Heart left ventricle (tissue), 16 donors: ENCODE measurements around the gene DGKB. TPM values are rescaled to one million over a fixed set of nuclear protein-coding genes. Genes with fewer than 3 reads are reported as not detected.

Source experiments
- ATAC-seq, 4 donors: fragments of 200-7000 bp; cut with Tn5 transposase; one replicate each; pipeline ENCODE4 v1.9.1; 2020 to 2022; ENCODE audit warnings: moderate library complexity in 4 of 4, mild to moderate bottlenecking in 3 of 4, moderate number of reproducible peaks in 1 of 4
- DNase-seq, 5 donors: peaks; one replicate each; pipeline ENCODE4 v3.0.0-alpha.2; 2020
- H3K27ac ChIP-seq, 12 donors: fragments of 200-600 bp; sonication (generic) in 4 of 12; one replicate each; pipeline versions ENCODE4 v1.5.0 to v1.8.0; 2016 to 2022; ENCODE audit warnings: mild to moderate bottlenecking in 2 of 12
- H3K27me3 ChIP-seq, 9 donors: fragments of 200-600 bp; sonication (generic) in 2 of 9; one replicate each; pipeline versions ENCODE4 v1.5.1 to v1.8.0; 2016 to 2022; ENCODE audit warnings: mild to moderate bottlenecking in 3 of 9
- H3K36me3 ChIP-seq, 9 donors: fragments of 200-600 bp; sonication (generic) in 2 of 9; one replicate each; pipeline versions ENCODE4 v1.5.0 to v1.8.0; 2018 to 2022; ENCODE audit warnings: mild to moderate bottlenecking in 2 of 9
- H3K4me1 ChIP-seq, 12 donors: fragments of 200-600 bp; sonication (generic) in 4 of 12; one replicate each; pipeline versions ENCODE4 v1.5.0 to v1.8.0; 2016 to 2022; ENCODE audit warnings: mild to moderate bottlenecking in 3 of 12
- H3K4me3 ChIP-seq, 12 donors: fragments of 200-600 bp; sonication (generic) in 4 of 12; one replicate each; pipeline versions ENCODE4 v1.5.0 to v1.8.0; 2017 to 2022; ENCODE audit warnings: mild to moderate bottlenecking in 9 of 12, moderate library complexity in 4 of 12
- H3K9me3 ChIP-seq, 12 donors: fragments of 200-600 bp; sonication (generic) in 4 of 12; one replicate each; pipeline versions ENCODE4 v1.5.0 to v1.8.0; 2016 to 2022; ENCODE audit warnings: mild to moderate bottlenecking in 1 of 12
- POLR2A ChIP-seq, 2 donors: fragments of 450-650 bp; IDR thresholded peaks; one replicate each; pipeline ENCODE4 v1.6.1; 2017; ENCODE audit warnings: antibody characterized with exemption in 2 of 2, mild to moderate bottlenecking in 2 of 2, moderate library complexity in 2 of 2
- WGBS, 4 donors: extraction: QIAGEN DNeasy Blood & Tissue Kit in 2 of 4; methylation state at CpG; one replicate each; pipeline versions ENCODE4 v1.1.5 to v1.1.7; 2013 to 2018; 5-methylcytosine and 5-hydroxymethylcytosine counted together
- intact Hi-C, 10 donors: fragments of 100-400 bp; cut with DNase I; formaldehyde crosslinking; loops; one replicate each; pipeline versions ENCODE4 v1.11.1 to v1.14.2; 2022
- long read RNA-seq, 3 donors: library from polyadenylated mRNA; unstranded; transcript quantifications; one replicate each; pipeline ENCODE4 v2.0.0, GENCODE V29; 2020 to 2021
- polyA plus RNA-seq, 2 donors: library from polyadenylated mRNA; stranded (reverse); fragments of 200-250 nt; gene quantifications; one replicate each; pipeline ENCODE4 v1.2.3, GENCODE V29; 2013
- total RNA-seq, 9 donors: library from RNA; depleted of rRNA in 2 of 9; stranded (reverse); fragments of >200 nt in 2 of 9; fragmentation: NEBNext Ultra II Directional in 3 of 9; extraction: Animal tissue kit (Norgen Biotek cat#: 25700) in 3 of 9; gene quantifications; one replicate each; pipeline versions ENCODE4 v1.1.0 to v1.2.4, GENCODE V29; 2016 to 2023
- TF ChIP-seq, protein P1 (sequence below), 12 donors: fragments of 200-600 bp; sonication (generic) in 4 of 12; IDR thresholded peaks; one replicate each; pipeline versions ENCODE4 v1.5.0 to v1.8.0; 2018 to 2022; ENCODE audit warnings: antibody characterized with exemption in 12 of 12, mild to moderate bottlenecking in 5 of 12
- donor health status: ischemic (EF 13 %, LVEDD 7.1; RV severe dilation, severe dysfunction).
- donor health status: healthy with polysubstance abuse.
- donor health status: DM: no; HTN: yes; CAD: no.
- donor health status: DM: no; HTN: no; CAD: no.
- donor health status: ischemic (EF 25% LVEDD 6.9; RV normal size, moderate dysfunction).
- donor health status: ischemic (EF 25% LVEDD 5.7; RV mildly dilated, moderate dysfunction).
- donor health status: healthy.
- donor health status: DM: yes; HTN: yes; CAD: no.
- donor health status: ischemic (EF 35%, LVEDD 5.7; RV mildly dilated, moderate dysfunction).
- donor health status: nonischemic (EF 11% LVEDD 7.7; RV severe dilation, severe dysfunction).
- donor health status: DM: yes; HTN: yes; CAD: no.
- donor health status: PGD.
- donor health status: ischemic (EF 29% LVEDD 5.4; RV normal size, mild dysfunction).
- donor health status: nonischemic (EF 23%, LVEDD 6.1; RV moderate dilation, normal function).

Gene DGKB
- total RNA-seq (1 to 10 TPM in 1 of 9 donors, under 1 TPM in 7, not detected in 1; 0.22 to 1.6 (median 0.54) TPM), polyA plus RNA-seq (under 1 TPM; 0.08 TPM)
- long read RNA-seq, donor 1 = 0 reads
- long read RNA-seq, donor 2 = 0 reads
- long read RNA-seq, donor 3 = 0 reads

GRCh38 chr7:14902589-14903067 lies at the start of gene DGKB:
Gene DGKB (minus strand): TSS chr7:14902751.
- intact Hi-C loops = loop anchor here in 1 of 10 donors (10.0 kb wide), 1 partner anchor 58 kb away; no protein-coding TSS in a partner anchor
- H3K4me1 ChIP-seq = peaks cover 0 to 6% (median 0%) of the 10 kb centered on the region in 12 donors
- DNase-seq (peak; percentile 36 to 57 (median 40)), ATAC-seq (peak; percentile 58 to 88 (median 81))
- no peaks in the 10 kb centered on the region for H3K27me3 ChIP-seq
- no peaks in the 10 kb centered on the region for H3K36me3 ChIP-seq
- peak within 1 kb of the TSS; percentile 7 to 54 (median 45) for H3K4me3 ChIP-seq
- 2 to 3% (median 3%) methylated on average over 16 of the region's 16 CpGs for WGBS, 4 donors
- TF ChIP-seq POLR2A (IDR thresholded peaks at IDR 0.05) = no peak
- TF ChIP-seq, protein P1, sequence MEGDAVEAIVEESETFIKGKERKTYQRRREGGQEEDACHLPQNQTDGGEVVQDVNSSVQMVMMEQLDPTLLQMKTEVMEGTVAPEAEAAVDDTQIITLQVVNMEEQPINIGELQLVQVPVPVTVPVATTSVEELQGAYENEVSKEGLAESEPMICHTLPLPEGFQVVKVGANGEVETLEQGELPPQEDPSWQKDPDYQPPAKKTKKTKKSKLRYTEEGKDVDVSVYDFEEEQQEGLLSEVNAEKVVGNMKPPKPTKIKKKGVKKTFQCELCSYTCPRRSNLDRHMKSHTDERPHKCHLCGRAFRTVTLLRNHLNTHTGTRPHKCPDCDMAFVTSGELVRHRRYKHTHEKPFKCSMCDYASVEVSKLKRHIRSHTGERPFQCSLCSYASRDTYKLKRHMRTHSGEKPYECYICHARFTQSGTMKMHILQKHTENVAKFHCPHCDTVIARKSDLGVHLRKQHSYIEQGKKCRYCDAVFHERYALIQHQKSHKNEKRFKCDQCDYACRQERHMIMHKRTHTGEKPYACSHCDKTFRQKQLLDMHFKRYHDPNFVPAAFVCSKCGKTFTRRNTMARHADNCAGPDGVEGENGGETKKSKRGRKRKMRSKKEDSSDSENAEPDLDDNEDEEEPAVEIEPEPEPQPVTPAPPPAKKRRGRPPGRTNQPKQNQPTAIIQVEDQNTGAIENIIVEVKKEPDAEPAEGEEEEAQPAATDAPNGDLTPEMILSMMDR (IDR thresholded peaks at IDR 0.05) = no peak
- peak within 1 kb of the TSS in 6 of 12 donors; percentile 11 to 49 (median 34) for H3K27ac ChIP-seq
- no peaks in the 10 kb centered on the region for H3K9me3 ChIP-seq

DNA sequence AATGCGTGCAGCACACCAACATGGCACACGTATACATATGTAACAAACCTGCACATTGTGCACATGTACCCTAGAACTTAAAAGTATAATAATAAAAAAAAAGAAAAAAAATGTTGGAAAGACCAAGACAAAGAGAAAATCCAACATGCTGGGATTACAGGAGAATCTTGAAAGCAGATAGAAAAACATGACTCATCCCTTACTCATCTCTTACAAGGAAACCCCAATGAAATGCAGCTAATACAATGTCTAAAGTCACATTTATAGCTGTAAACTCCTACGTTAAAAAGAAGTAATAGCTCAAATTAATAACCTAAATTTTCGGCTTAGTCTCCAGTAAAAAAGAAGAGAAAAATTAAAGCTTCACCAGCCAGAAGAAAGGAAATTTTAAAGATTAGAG lies 47.5 kb upstream of the DGKB start:
- WGBS, 4 donors = 92 to 95% (median 95%) methylated on average over 4 of the region's 4 CpGs
- no peaks in the 10 kb centered on the region for H3K4me1 ChIP-seq
- H3K36me3 ChIP-seq = no peaks in the 10 kb centered on the region
- TF ChIP-seq POLR2A (IDR thresholded peaks at IDR 0.05) = no peak
- TF ChIP-seq, protein P1 (IDR thresholded peaks at IDR 0.05) = no peak
- no peaks in the 10 kb centered on the region for H3K9me3 ChIP-seq
- no peak for DNase-seq
- intact Hi-C loops = no loop called here
- H3K4me3 ChIP-seq = no peak overlapping the region
- no peak for ATAC-seq
- H3K27ac ChIP-seq = no peak overlapping the region
- H3K27me3 ChIP-seq = no peaks in the 10 kb centered on the region

GRCh38 chr7:14938181-14938580 lies 35.6 kb upstream of the DGKB start:
- H3K27ac ChIP-seq = no peak overlapping the region
- no peaks in the 10 kb centered on the region for H3K4me1 ChIP-seq
- no peak overlapping the region for H3K4me3 ChIP-seq
- DNase-seq (no peak), ATAC-seq (no peak)
- 55 to 70% (median 60%) methylated on average over 1 of the region's 1 CpG for WGBS, 4 donors
- no peaks in the 10 kb centered on the region for H3K9me3 ChIP-seq
- no peaks in the 10 kb centered on the region for H3K36me3 ChIP-seq
- no peaks in the 10 kb centered on the region for H3K27me3 ChIP-seq
- TF ChIP-seq POLR2A (IDR thresholded peaks at IDR 0.05) = no peak
- TF ChIP-seq, protein P1 (IDR thresholded peaks at IDR 0.05) = no peak
- intact Hi-C loops = loop anchor here in 1 of 10 donors (10.0 kb wide), 1 partner anchor 223 kb away; no protein-coding TSS in a partner anchor

GRCh38 chr7:14937581-14937980 lies 35.0 kb upstream of the DGKB start:
- TF ChIP-seq POLR2A (IDR thresholded peaks at IDR 0.05) = no peak
- TF ChIP-seq, protein P1 (IDR thresholded peaks at IDR 0.05) = no peak
- Histone ChIP-seq H3K9me3 (no peaks in the 10 kb centered on the region), H3K36me3 (no peaks in the 10 kb centered on the region), H3K27me3 (no peaks in the 10 kb centered on the region), H3K27ac (no peak overlapping the region), H3K4me1 (no peaks in the 10 kb centered on the region), H3K4me3 (no peak overlapping the region)
- DNase-seq = no peak
- 79 to 88% (median 86%) methylated on average over 1 of the region's 1 CpG for WGBS, 4 donors
- intact Hi-C loops = loop anchor here in 1 of 10 donors (10.0 kb wide), 1 partner anchor 223 kb away; no protein-coding TSS in a partner anchor
- ATAC-seq = no peak
